Measurements from ENCODE around the gene DHX57. TPM values are rescaled to one million over a fixed set of nuclear protein-coding genes. Genes with fewer than 3 reads are reported as not detected.

Gene DHX57
- total RNA-seq, 4 donors from 2014 or later: 11.5 to 12.0 (median 11.7) TPM

- peak overlapping the region; percentile 72 to 88 (median 82) for H3K4me3 ChIP-seq
- H3K36me3 ChIP-seq: peaks cover 0 to 56% of the 10 kb centered on the region in 2 donors
- H3K9me3 ChIP-seq: no peaks in the 10 kb centered on the region
- in situ Hi-C loops (cut with MboI; ENCODE audit: low sequenced_read_pairs in 4 of 4): loop anchor here in 3 of 4 donors (5.0 to 25.0 kb wide), 4 partner anchors 154 to 437 kb away; partner anchors contain the start of gene ATL2 (in 1 of the 3)
- DNase-seq: no peak
- TF ChIP-seq CTCF (IDR thresholded peaks at IDR 0.05 in 4 of 5, conservative IDR thresholded peaks at IDR 0.05 in 1 of 5) (no peak), POLR2A (IDR thresholded peaks at IDR 0.05) (no peak)
- ATAC-seq: no peak
- H3K27ac ChIP-seq: peak overlapping the region; percentile 96 to 98 (median 97)
- peaks cover 27 to 35% of the 10 kb centered on the region in 2 donors for H3K4me1 ChIP-seq
- intact Hi-C loops (cut with DNase I; ENCODE audit: low total_unique reads): no loop called here
- no peaks in the 10 kb centered on the region for H3K27me3 ChIP-seq
These were observed 126.6 kb downstream of the DHX57 start for GRCh38 chr2:38748943-38749804.

- in situ Hi-C loops (cut with MboI; ENCODE audit: low sequenced_read_pairs in 4 of 4) (loop anchor here in 3 of 4 donors (5.0 to 25.0 kb wide), 4 partner anchors 154 to 436 kb away; partner anchors contain the start of gene ATL2 (in 1 of the 3)), intact Hi-C loops (cut with DNase I; ENCODE audit: low total_unique reads) (no loop called here)
- peak overlapping the region in 1 of 4 donors; percentile 40 for H3K27ac ChIP-seq
- DNase-seq (no peak), ATAC-seq (no peak)
- TF ChIP-seq POLR2A (IDR thresholded peaks at IDR 0.05): no peak
- no peak for TF ChIP-seq CTCF (IDR thresholded peaks at IDR 0.05 in 4 of 5, conservative IDR thresholded peaks at IDR 0.05 in 1 of 5)
- H3K9me3 ChIP-seq: no peaks in the 10 kb centered on the region
- peaks cover 0 to 63% of the 10 kb centered on the region in 2 donors for H3K36me3 ChIP-seq
- no peak overlapping the region for H3K4me3 ChIP-seq
- H3K4me1 ChIP-seq: peaks cover 32 to 43% of the 10 kb centered on the region in 2 donors
- no peaks in the 10 kb centered on the region for H3K27me3 ChIP-seq
These were observed 127.3 kb downstream of the DHX57 start for GRCh38 chr2:38748391-38748790.

GRCh38 chr2:38747819-38748218 lies 127.9 kb downstream of the DHX57 start:
- Histone ChIP-seq H3K4me1 (peaks cover 32 to 46% of the 10 kb centered on the region in 2 donors), H3K27me3 (no peaks in the 10 kb centered on the region), H3K9me3 (no peaks in the 10 kb centered on the region), H3K27ac (peak overlapping the region in 1 of 4 donors; percentile 40), H3K36me3 (peaks cover 0 to 66% of the 10 kb centered on the region in 2 donors), H3K4me3 (no peak overlapping the region)
- ATAC-seq (no peak), DNase-seq (no peak)
- TF ChIP-seq POLR2A (IDR thresholded peaks at IDR 0.05) (no peak), CTCF (IDR thresholded peaks at IDR 0.05 in 4 of 5, conservative IDR thresholded peaks at IDR 0.05 in 1 of 5) (no peak)
- in situ Hi-C loops (cut with MboI; ENCODE audit: low sequenced_read_pairs in 4 of 4): loop anchor here in 3 of 4 donors (5.0 to 25.0 kb wide), 4 partner anchors 153 to 436 kb away; partner anchors contain the start of gene ATL2 (in 1 of the 3)
- intact Hi-C loops (cut with DNase I; ENCODE audit: low total_unique reads): no loop called here

Other genes starting within 250 kb of the DHX57 start
- gene GALM, start 209.8 kb downstream of the DHX57 start, total RNA-seq: 10 to 100 TPM in 3 of 4 donors, 1 to 10 TPM in 1; 5.3 to 16.9 (median 14.9) TPM
- gene SRSF7, start 124.6 kb downstream of the DHX57 start, total RNA-seq: 10 to 100 TPM; 21.5 to 51.4 (median 34.1) TPM
- 1 to 10 TPM; 2.0 to 6.2 (median 3.2) TPM for gene GEMIN6, start 97.7 kb downstream of the DHX57 start, total RNA-seq
- gene MORN2, start within 50 bp of the DHX57 start, total RNA-seq: 10 to 100 TPM; 12.9 to 16.7 (median 13.8) TPM
- gene ARHGEF33, start 13.9 kb upstream of the DHX57 start, total RNA-seq: 1 to 10 TPM in 1 of 4 donors, under 1 TPM in 2, not detected in 1; 0.07 to 4.5 (median 0.52) TPM
- gene SOS1, start 245.1 kb upstream of the DHX57 start, total RNA-seq: 10 to 100 TPM; 19.5 to 46.3 (median 33.3) TPM

Measured in gastrocnemius medialis (tissue), 4 donors.